Measurements from ENCODE around the gene PITPNM3. TPM values are rescaled to one million over a fixed set of nuclear protein-coding genes. Genes with fewer than 3 reads are reported as not detected.

The PITPNM3 gene
- total and polyA plus RNA-seq, 2 of the 8 experiments (the other 6 are each of a cell fraction or from before 2014, with no cell fraction given), result 1.7 to 3.1 TPM

DNA sequence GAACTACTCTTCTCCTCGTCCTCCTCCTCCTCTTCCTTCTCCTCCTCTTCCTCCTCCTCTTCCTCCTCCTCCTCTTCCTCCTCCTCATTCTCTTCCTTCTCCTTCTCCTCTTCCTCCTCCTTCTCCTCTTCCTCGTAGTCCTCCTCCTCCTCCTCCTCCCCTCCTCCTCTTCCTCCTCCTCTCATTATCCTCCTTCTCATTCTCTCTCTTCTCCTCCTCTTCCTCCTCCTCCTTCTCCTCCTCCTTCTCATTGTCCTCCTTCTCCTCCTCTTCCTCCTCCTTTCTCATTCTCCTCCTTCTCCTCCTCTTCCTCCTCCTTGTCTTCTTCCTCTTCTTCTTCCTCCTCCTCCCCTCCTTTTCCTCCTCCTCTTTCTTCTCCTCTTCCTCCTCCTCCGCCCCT is 4.1 kb upstream of the PITPNM3 start:
- H3K79me2 ChIP-seq (ENCODE audit: control insufficient read depth in 1 of 2, insufficient read depth in 2 of 2, low read length in 2 of 2), result no peaks in the 10 kb centered on the region
- H3K27me3 ChIP-seq (replicated peaks in 1 of 4; ENCODE audit: control insufficient read depth in 3 of 4, extremely low read depth in 1 of 4, insufficient read depth in 3 of 4, low read length in 3 of 4), result peaks cover 8 to 26% (median 21%) of the 10 kb centered on the region in 4 experiments
- ChIA-PET POLR2A (ENCODE audit: partially characterized antibody) (interaction anchor here (1.2 kb wide), 1 partner anchor 18 kb away, joined by 3 read pairs; no protein-coding TSS in a partner anchor), CTCF (ENCODE audit: partially characterized antibody) (interaction anchor here (1.1 to 1.5 kb wide), 3 partner anchors 12 to 124 kb away, joined by 3 to 5 read pairs (median 4); no protein-coding TSS in a partner anchor)
- H3K56ac ChIP-seq (replicated peaks; ENCODE audit: insufficient read length, low read depth, low read length), result no peak overlapping the region
- H3K9me3 ChIP-seq (ENCODE audit: insufficient read depth in 2 of 2, low read depth in 1 of 2, low read length in 1 of 2), result no peaks in the 10 kb centered on the region
- H3K4me3 ChIP-seq (ENCODE audit: extremely low read depth in 1 of 4, insufficient read depth in 2 of 4, low read depth in 3 of 4, low read length in 4 of 4), result no peak overlapping the region
- H4K91ac ChIP-seq (replicated peaks; ENCODE audit: insufficient read length, low read length), result no peak overlapping the region
- FAIRE-seq (no peak), DNase-seq (ENCODE audit: low read depth in 1 of 2, low spot score in 2 of 2) (no peak)
- peak overlapping the region; percentile 88; the same call in 1 of the 2 replicates for H2BK15ac ChIP-seq (ENCODE audit: low read length)
- H3K4ac ChIP-seq (replicated peaks; ENCODE audit: insufficient read length, low read depth, low read length), result no peak overlapping the region
- no peak overlapping the region for H2BK20ac ChIP-seq (ENCODE audit: low read length)
- no peak overlapping the region for H3K14ac ChIP-seq (ENCODE audit: insufficient read length)
- H3K36me3 ChIP-seq (ENCODE audit: control insufficient read depth in 2 of 4, insufficient read depth in 4 of 4, low read length in 3 of 4), result no peaks in the 10 kb centered on the region
- H4K20me1 ChIP-seq (replicated peaks in 1 of 2; ENCODE audit: control insufficient read depth in 1 of 2, insufficient read depth in 2 of 2, low read length in 2 of 2), result no peaks in the 10 kb centered on the region
- no peak overlapping the region for H2AFZ ChIP-seq (ENCODE audit: low read length)
- no peak overlapping the region for H2BK5ac ChIP-seq (ENCODE audit: low read depth, low read length)
- H3K23ac ChIP-seq (ENCODE audit: insufficient read length), result no peak overlapping the region
- H3K9ac ChIP-seq (replicated peaks in 1 of 4; ENCODE audit: extremely low read depth in 1 of 4, low read depth in 3 of 4, low read length in 3 of 4), result no peak overlapping the region
- 60% methylated on average over 3 of the region's 3 CpGs; no CpG with 5 or more reads in 1 of the 2 experiments for WGBS, 2 experiments (ENCODE audit: extremely low coverage in 1 of 2, insufficient coverage in 1 of 2, insufficient read length in 1 of 2, insufficient replicate concordance in 2 of 2, low coverage in 1 of 2, low lambda C conversion rate in 2 of 2, missing lambda C conversion rate in 1 of 2)
- no peak overlapping the region for H4K8ac ChIP-seq (ENCODE audit: extremely low read depth, insufficient read depth, low read length)
- no peak overlapping the region for H4K5ac ChIP-seq (ENCODE audit: insufficient read length, low read depth, low read length)
- no peak overlapping the region for H2BK120ac ChIP-seq (replicated peaks; ENCODE audit: low read depth, low read length)
- no peaks in the 10 kb centered on the region; a peak in 2 of 7 replicates for H3K4me1 ChIP-seq (replicated peaks in 1 of 4; ENCODE audit: control insufficient read depth in 3 of 4, insufficient read depth in 4 of 4, low read length in 3 of 4)
- H3K4me2 ChIP-seq (ENCODE audit: insufficient read depth in 1 of 2, low read depth in 2 of 2, low read length in 2 of 2), result no peak overlapping the region
- no peak overlapping the region for H3K18ac ChIP-seq (ENCODE audit: extremely low read depth, low read length)
- no peak overlapping the region for H3K27ac ChIP-seq (ENCODE audit: low read depth, low read length)
- no peak overlapping the region for H2BK12ac ChIP-seq (ENCODE audit: low read depth, low read length)
- no peaks in the 10 kb centered on the region for H3K79me1 ChIP-seq (ENCODE audit: low read depth, low read length)
- H3K23me2 ChIP-seq (ENCODE audit: low read depth, low read length), result peaks cover 6% of the 10 kb centered on the region; the same call in 1 of the 2 replicates
- H2AK5ac ChIP-seq (ENCODE audit: low read depth, low read length), result peak overlapping the region; percentile 53; the same call in 1 of the 2 replicates
- TF ChIP-seq, protein P1, sequence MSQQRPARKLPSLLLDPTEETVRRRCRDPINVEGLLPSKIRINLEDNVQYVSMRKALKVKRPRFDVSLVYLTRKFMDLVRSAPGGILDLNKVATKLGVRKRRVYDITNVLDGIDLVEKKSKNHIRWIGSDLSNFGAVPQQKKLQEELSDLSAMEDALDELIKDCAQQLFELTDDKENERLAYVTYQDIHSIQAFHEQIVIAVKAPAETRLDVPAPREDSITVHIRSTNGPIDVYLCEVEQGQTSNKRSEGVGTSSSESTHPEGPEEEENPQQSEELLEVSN (IDR thresholded peaks at IDR 0.05), result no peak
